GM04504 (cell line): ENCODE results near the gene KCNJ5.

Source experiments
- DNase-seq: peaks from one replicate; pipeline ENCODE4 v3.0.0-alpha.2; 2012; ENCODE audit warnings: low read depth

Gene KCNJ5

DNA sequence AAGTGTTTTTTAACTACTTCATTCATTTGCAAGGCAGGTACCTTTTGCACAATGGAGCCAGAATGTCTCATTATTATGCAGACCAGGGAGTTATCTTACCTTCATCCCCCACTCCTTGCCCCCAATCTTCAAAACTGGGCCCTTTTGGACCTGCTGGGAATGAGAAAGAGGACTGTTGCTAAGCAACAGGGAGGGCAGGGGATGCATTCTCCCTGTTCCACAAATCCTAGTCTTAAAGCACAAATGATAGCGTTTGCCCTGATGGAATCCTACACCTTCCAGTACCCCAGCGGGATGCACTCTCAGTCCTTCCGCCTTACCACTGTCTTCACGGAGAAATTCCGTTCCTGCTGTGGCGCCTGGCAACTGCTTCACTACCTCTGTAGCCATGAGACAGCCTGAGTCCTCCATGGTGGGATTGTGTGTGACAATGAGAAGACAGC, 20.0 kb upstream of the KCNJ5 start:
- no peak for DNase-seq

- no peak for DNase-seq
Measured at GRCh38 chr11:128872094-128872493, 19.1 kb upstream of the KCNJ5 start.

- DNase-seq: no peak
Measured at GRCh38 chr11:128872594-128872993, 18.6 kb upstream of the KCNJ5 start.

DNA sequence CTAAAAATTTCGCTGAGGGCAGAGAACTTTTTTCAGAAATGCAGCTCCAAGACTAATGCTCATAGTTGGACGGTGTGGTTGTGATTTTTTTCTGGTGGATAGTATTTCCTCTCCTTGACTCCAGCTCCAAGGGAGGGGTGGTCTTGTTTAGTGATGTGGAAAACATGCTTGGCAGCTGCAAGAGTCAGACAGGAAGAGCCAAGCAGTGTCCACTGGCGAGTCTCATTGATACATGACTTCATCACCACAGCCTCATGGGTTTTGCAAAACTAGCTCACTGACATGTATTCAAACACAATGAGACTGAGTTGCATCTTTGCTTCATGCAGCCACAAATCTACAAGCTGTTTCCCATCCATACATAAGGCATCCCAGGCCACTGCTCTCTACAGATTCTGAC, 16.7 kb upstream of the KCNJ5 start:
- no peak for DNase-seq

- DNase-seq: no peak
Measured at GRCh38 chr11:128876133-128876650, 15.0 kb upstream of the KCNJ5 start.

- DNase-seq: no peak
Measured at GRCh38 chr11:128877726-128878125, 13.4 kb upstream of the KCNJ5 start.

- no peak for DNase-seq
Measured at GRCh38 chr11:128878455-128878854, 12.7 kb upstream of the KCNJ5 start.

DNA sequence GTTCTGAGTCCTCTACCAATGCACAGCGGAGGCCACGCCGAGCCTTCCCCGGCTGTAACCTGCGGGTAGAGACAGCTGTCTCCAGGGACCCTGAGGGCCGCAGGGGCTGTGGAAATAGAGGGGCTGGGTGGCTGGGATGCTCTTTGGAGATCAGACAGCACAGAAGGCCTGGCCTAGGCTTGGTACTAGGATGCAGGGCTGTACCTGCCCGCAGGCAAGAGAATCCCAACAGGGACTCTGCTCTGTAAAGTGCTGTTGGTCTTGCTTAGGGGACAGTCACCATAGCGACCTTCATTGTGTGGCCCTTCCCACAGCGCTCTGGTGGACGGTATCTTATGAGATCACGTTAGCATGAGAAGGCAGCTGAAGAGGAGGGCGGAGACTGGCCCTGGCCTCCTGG, 11.3 kb upstream of the KCNJ5 start:
- DNase-seq: no peak

DNA sequence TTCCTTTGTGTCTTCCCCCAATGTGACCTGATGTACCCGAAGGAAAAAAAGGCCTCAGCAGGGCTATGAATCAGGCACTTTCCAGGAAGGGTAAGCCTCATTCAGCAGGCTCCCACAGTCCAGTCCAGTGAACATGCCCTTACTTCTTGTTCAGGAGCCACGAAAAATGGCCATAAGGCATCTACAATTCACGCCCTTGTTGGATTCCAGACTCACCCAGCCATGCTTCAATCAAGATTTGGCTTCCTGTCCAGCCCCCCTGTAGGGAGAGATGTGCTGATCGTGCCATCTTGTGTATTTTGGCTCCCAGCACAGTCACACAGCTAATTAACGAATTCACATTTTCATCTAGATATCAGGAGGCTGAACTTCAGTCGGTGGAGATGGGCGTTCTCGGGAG, 9.9 kb upstream of the KCNJ5 start:
- DNase-seq: no peak

DNA sequence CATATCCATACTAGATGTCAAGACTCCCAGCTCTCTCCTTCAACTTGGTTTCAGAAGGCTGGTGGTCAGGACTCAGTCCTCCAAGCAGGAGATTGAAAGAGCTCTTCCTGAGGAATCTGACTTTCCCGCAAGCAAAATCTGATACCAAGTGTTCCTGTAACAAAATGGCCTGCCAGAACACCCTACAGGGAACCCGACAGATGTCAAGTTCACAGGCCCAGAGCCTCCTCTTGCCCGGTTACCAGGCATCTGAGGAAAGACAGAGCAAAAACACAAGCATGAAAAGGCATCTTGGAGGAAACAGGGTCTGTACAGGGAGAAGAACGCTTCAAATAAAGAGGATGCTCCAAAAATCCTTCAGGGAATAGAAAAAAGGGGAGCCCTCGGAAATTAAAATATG, 8.7 kb upstream of the KCNJ5 start:
- no peak for DNase-seq

DNA sequence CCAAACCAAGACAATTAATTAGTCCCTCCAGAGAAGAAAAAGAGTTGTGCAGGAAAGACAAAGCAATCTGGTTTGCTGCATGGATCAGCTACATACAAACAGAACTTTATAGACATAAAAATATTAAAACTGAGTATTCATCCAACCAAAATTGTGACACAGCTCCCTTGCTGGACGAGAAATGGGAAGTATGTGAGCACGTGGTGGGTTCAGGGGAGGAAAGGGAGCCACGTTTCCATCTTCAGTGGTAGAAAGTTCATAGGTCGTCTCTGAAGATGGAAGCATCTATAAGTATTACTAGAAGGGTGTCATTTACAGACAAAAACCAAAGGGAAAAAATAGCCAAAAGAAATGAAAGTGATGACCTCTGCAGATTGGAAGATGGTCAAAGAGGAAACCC, 7.1 kb upstream of the KCNJ5 start:
- DNase-seq: no peak

DNA sequence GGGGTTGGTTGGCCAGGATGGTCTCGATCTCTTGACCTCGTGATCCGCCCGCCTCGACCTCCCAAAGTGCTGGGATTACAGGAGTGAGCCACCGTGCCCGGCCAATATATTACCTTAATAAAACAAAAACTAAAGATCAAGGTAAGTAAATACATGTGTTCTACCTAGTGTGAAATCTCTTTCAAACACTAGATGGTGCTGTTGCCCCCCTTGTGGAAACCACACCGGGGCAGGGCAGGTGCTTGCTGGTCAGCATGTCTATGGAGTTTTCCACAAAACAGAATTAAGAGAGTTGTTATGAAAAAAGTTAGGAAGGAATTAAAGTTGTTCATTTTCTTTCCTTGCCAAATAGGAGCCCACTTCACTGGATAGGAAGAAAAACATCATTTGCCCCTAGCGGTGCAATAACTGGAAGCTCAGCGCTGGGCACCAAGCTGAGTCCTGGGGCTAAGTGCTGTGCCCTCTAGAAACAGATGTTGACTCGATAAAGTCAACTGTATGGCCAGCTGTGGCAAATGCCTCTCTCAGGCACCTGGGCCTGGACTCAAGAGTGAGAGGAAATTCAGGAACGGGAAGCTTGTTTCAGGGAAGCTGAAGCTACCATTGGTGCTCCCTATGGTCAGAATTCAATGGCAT, 6.3 kb upstream of the KCNJ5 start:
- no peak for DNase-seq

DNA sequence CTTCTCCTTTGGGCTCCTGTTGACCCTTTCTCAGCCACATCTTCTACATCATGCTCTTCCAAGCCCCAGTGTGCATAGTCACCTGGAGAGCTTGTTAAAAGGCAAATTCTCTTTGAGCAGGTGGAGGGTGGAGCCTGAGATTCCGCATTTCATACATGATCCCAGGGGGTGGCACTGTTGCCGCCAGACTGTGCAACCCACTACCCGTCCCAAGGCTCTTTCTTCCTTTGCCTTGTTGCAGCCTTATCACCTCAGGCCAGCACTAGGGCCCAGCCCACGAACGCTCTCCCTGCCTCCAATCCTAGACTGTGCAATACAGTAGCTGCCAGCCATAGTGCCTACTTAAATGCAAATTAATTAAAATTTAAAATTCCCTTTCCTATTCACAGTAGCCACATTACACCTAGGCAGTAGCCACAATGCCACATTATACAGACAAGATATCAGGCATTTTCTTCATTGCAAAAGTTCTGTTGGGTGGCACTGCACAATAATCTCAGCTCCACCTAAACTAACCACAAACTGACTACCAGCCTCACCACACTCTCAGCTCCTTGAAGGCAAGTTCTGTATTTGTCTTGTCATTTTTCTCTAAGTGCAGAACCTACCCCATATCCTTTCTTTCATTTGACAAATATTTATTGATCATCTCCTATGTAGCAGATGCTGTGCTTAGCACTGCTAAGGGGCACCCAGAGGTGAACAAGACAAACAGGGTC, 4.6 kb upstream of the KCNJ5 start:
- no peak for DNase-seq

GRCh38 chr11:128888034-128888985, 2.8 kb upstream of the KCNJ5 start:
- DNase-seq: no peak

DNA sequence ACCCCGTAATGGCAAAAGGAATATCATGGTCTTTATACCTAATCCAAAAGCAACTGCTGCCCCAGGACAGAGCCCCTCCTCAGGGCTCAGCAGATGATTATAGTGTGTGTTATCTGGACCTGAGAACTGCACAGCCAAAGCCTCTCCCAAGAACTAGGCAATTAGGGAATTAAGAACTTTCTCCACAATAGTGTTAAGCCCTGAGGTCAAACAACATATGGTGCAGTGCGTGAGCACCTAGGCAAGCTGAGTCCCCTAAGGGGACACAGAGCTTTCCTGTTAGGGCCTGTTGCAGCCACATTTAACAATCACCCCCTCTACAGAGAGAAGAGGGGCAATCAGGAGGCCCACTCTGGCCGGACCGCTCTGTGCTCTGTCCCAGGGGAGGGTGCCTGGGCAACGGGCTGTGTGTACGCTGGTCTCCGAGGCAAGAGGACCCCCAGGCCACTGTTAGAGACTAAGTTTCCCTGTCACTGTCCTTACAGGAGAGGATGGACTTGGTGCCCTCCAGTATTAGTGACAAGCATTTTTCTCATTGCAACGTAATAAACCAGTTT, 1.4 kb upstream of the KCNJ5 start:
- no peak for DNase-seq

GRCh38 chr11:128890216-128890542, 977 bp upstream of the KCNJ5 start:
- DNase-seq: no peak

GRCh38 chr11:128891913-128892398, 800 bp downstream of the KCNJ5 start:
- no peak for DNase-seq

GRCh38 chr11:128892866-128893565, 1.9 kb downstream of the KCNJ5 start:
- DNase-seq: no peak

GRCh38 chr11:128893578-128894285, 2.6 kb downstream of the KCNJ5 start:
- DNase-seq: no peak

DNA sequence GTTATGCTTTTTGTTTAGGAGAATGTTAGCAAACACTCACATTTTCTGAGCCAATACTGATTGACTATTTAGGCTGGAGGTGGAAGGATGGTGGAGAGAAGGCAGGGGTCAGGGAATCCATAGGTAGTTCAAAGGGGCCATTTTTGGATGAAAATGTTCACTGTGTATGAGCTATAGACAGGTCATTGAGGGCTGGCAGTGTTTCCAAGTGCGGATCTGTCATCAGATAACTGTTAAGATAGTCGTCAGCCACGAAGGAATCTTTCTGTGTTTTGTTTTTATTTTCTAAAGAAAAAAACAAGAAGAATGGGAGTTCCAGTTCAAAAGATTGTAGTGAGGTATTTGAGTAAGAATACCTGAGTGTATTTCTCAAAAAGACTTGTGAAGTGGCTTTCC, 3.1 kb downstream of the KCNJ5 start:
- no peak for DNase-seq

DNA sequence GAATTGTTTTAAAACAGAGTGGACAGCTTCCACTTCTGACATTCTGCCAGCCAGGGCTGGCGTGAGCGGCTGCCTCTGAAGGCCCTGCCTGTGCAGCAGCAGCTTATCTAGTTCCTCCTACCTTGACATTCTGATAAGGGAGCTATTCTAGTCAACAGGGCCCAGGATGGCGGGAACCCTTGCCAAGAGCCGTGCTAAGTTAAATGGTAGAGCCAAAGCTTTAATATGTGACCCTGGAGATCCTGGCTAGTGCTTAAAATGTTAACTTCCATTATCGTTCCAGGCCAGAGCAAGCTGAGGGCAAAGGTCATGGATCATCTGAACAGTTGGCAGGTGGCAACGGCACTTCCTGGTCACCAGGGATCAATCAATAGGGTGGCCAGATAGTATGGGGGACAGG, 3.5 kb downstream of the KCNJ5 start:
- no peak for DNase-seq
